ENCODE results near the gene PDPR. TPM values are rescaled to one million over a fixed set of nuclear protein-coding genes. Genes with fewer than 3 reads are reported as not detected.
"Not testable (repeated sequence)": the region's sequence is repeated elsewhere in the genome, so short reads cannot be mapped to it uniquely, and the experiment has no call there.

PDPR gene
- total and polyA plus RNA-seq, 10 of the 15 experiments (the other 5 are each of a cell fraction or from before 2014, with no cell fraction given), result 2.6 to 29.1 (median 6.8) TPM

DNA sequence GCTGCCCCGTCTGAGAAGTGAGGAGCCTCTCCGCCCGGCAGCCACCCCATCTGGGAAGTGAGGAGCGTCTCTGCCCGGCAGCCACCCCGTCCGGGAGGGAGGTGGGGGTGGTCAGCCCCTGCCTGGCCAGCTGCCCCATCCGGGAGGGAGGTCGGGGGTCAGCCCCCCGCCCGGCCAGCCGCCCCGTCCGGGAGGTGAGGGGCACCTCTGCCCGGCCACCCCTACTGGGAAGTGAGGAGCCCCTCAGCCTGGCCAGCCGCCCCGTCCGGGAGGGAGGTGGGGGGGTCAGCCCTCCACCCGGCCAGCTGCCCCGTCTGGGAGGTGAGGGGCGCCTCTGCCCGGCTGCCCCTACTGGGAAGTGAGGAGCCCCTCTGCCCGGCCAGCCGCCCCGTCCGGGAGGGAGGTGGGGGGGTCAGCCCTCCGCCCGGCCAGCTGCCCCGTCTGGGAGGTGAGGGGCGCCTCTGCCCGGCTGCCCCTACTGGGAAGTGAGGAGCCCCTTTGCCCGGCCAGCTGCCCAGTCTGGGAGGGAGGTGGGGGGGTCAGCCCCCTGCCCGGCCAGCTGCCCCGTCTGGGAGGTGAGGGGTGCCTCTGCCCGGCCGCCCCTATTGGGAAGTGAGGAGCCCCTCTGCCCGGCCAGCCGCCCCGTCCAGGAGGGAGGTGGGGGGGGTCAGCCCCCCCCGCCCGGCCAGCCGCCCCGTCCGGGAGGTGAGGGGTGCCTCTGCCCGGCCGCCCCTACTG, 90.7 kb downstream of the PDPR start:
- H3K9ac ChIP-seq (ENCODE audit: control insufficient read depth, insufficient read depth, low read length); H3K27ac ChIP-seq (ENCODE audit: control insufficient read depth, insufficient read depth); in situ Hi-C loops (cut with MboI); H3K4me1 ChIP-seq (ENCODE audit: control insufficient read depth, insufficient read depth, low read length); RAD21 ChIA-PET (ENCODE audit: unreplicated experiment); H2AFZ ChIP-seq (ENCODE audit: control insufficient read depth, low read depth, low read length); H3K4me3 ChIP-seq; H3K4me2 ChIP-seq (ENCODE audit: control insufficient read depth, insufficient read depth); H3K9me3 ChIP-seq (replicated peaks; ENCODE audit: control insufficient read depth, insufficient read depth, low read length); intact Hi-C loops (cut with micrococcal nuclease; ENCODE audit: unreplicated experiment); POLR2A ChIA-PET; ATAC-seq; H3K79me2 ChIP-seq (ENCODE audit: control insufficient read depth, insufficient read depth, low read length); CTCF ChIA-PET; H3K27me3 ChIP-seq (replicated peaks in 1 of 2; ENCODE audit: control insufficient read depth in 2 of 2, insufficient read depth in 2 of 2, low read length in 1 of 2); SMC1A ChIA-PET (ENCODE audit: uncharacterized antibody, unreplicated experiment); DNase-seq (ENCODE audit: low read depth, low spot score); H3K36me3 ChIP-seq (ENCODE audit: control insufficient read depth in 2 of 2, insufficient read depth in 2 of 2, low read length in 1 of 2); BruUV-seq (replicated peaks); FAIRE-seq; H4K20me1 ChIP-seq (ENCODE audit: control insufficient read depth, insufficient read depth): not testable (repeated sequence)
- WGBS (ENCODE audit: insufficient coverage, insufficient replicate concordance, low lambda C conversion rate, missing lambda C conversion rate), result 95% methylated on average over 14 of the region's 46 CpGs

DNA sequence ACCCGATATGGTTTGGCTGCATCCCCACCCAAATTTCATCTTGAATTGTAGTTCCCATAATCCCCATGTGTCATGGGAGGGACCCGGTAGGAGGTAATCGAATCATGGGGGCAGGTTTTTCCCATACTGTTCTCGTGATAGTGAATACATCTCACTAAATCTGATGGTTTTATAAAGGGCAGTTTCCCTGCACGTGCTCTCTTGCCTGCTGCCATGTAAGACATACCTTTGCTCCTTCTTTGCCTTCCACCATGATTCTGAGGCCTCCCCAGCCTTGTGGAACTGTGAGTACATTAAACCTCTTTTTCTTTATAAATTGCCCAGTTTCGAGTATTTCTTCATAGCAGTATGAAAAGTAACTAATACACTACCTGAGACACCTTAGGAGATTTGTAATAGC, 92.2 kb downstream of the PDPR start:
- SMC1A ChIA-PET (ENCODE audit: uncharacterized antibody, unreplicated experiment); CTCF ChIA-PET; H4K20me1 ChIP-seq (ENCODE audit: control insufficient read depth, insufficient read depth); in situ Hi-C loops (cut with MboI); BruUV-seq (replicated peaks); POLR2A ChIA-PET; DNase-seq (ENCODE audit: low read depth, low spot score); H2AFZ ChIP-seq (ENCODE audit: control insufficient read depth, low read depth, low read length); intact Hi-C loops (cut with micrococcal nuclease; ENCODE audit: unreplicated experiment); FAIRE-seq; H3K4me3 ChIP-seq; RAD21 ChIA-PET (ENCODE audit: unreplicated experiment); H3K4me1 ChIP-seq (ENCODE audit: control insufficient read depth, insufficient read depth, low read length); H3K9me3 ChIP-seq (replicated peaks; ENCODE audit: control insufficient read depth, insufficient read depth, low read length); ATAC-seq; H3K27me3 ChIP-seq (replicated peaks in 1 of 2; ENCODE audit: control insufficient read depth in 2 of 2, insufficient read depth in 2 of 2, low read length in 1 of 2); H3K27ac ChIP-seq (ENCODE audit: control insufficient read depth, insufficient read depth); H3K36me3 ChIP-seq (ENCODE audit: control insufficient read depth in 2 of 2, insufficient read depth in 2 of 2, low read length in 1 of 2); H3K79me2 ChIP-seq (ENCODE audit: control insufficient read depth, insufficient read depth, low read length); H3K4me2 ChIP-seq (ENCODE audit: control insufficient read depth, insufficient read depth); H3K9ac ChIP-seq (ENCODE audit: control insufficient read depth, insufficient read depth, low read length): not testable (repeated sequence)
- WGBS (ENCODE audit: insufficient coverage, insufficient replicate concordance, low lambda C conversion rate, missing lambda C conversion rate), result 97% methylated on average over 6 of the region's 6 CpGs

Small RNAs within 50 kb of the gene (small RNA-seq; reads per million reads assigned to genes)
- gene AC009060.2, result not detected

Other genes with a start within 250 kb of the PDPR start
- 0.05 and 0.11 TPM in 2 replicates for gene CLEC18A, start 163.0 kb upstream of the PDPR start, total RNA-seq (2014; rRNA removed)
- 0.09 and 0.18 TPM in 2 replicates for gene CLEC18A, start 163.0 kb upstream of the PDPR start, total RNA-seq (2014; rRNA removed; fragmentation: Illumina TruSeq; extraction: Trizol)
- gene CLEC18A, start 163.0 kb upstream of the PDPR start, total RNA-seq (2021), result 0.21 and 0.26 TPM in 2 replicates
- gene CLEC18A, start 163.0 kb upstream of the PDPR start, polyA plus RNA-seq (2011; rRNA removed), result 0.03 TPM in 1 of 2 replicates, not detected in the other
- gene CLEC18A, start 163.0 kb upstream of the PDPR start, polyA plus RNA-seq (2014; fragmentation: Illumina TruSeq; extraction: Trizol), result 0.03 TPM in 1 of 2 replicates, not detected in the other
- gene CLEC18A, start 163.0 kb upstream of the PDPR start, polyA plus RNA-seq (2014; fragmentation: Nextera tagmentation; extraction: Ambion mirVana), result not detected
- gene CLEC18A, start 163.0 kb upstream of the PDPR start, polyA plus RNA-seq (2014; rRNA removed), result 0.19 TPM in 1 of 2 replicates, not detected in the other
- gene CLEC18A, start 163.0 kb upstream of the PDPR start, polyA plus RNA-seq (2016; fragmentation: Nextera tagmentation; extraction: Ambion mirVana), result under 1 TPM in 1 of 2 experiments, not detected in 1; 0.09 TPM
- gene CLEC18C, start 59.5 kb downstream of the PDPR start, total RNA-seq (2014; rRNA removed), result 0.11 TPM in 2 replicates
- not detected in 2 replicates for gene CLEC18C, start 59.5 kb downstream of the PDPR start, total RNA-seq (2014; rRNA removed; fragmentation: Illumina TruSeq; extraction: Trizol)
- not detected in 2 replicates for gene CLEC18C, start 59.5 kb downstream of the PDPR start, total RNA-seq (2021)
- gene CLEC18C, start 59.5 kb downstream of the PDPR start, polyA plus RNA-seq (2011; rRNA removed), result 0.10 TPM in 1 of 2 replicates, not detected in the other
- gene CLEC18C, start 59.5 kb downstream of the PDPR start, polyA plus RNA-seq (2014; fragmentation: Illumina TruSeq; extraction: Trizol), result not detected in 2 replicates
- gene CLEC18C, start 59.5 kb downstream of the PDPR start, polyA plus RNA-seq (2014; fragmentation: Nextera tagmentation; extraction: Ambion mirVana), result not detected
- gene CLEC18C, start 59.5 kb downstream of the PDPR start, polyA plus RNA-seq (2014; rRNA removed), result 0.05 and 0.06 TPM in 2 replicates
- gene CLEC18C, start 59.5 kb downstream of the PDPR start, polyA plus RNA-seq (2016; fragmentation: Nextera tagmentation; extraction: Ambion mirVana), result not detected
- gene EXOSC6, start 137.6 kb downstream of the PDPR start, total RNA-seq (2014; rRNA removed), result 27.5 and 28.3 TPM in 2 replicates
- gene EXOSC6, start 137.6 kb downstream of the PDPR start, total RNA-seq (2014; rRNA removed; fragmentation: Illumina TruSeq; extraction: Trizol), result 14.7 and 15.4 TPM in 2 replicates
- 23.6 and 24.8 TPM in 2 replicates for gene EXOSC6, start 137.6 kb downstream of the PDPR start, total RNA-seq (2021)
- gene EXOSC6, start 137.6 kb downstream of the PDPR start, polyA plus RNA-seq (2011; rRNA removed), result 9.6 and 11.1 TPM in 2 replicates
- gene EXOSC6, start 137.6 kb downstream of the PDPR start, polyA plus RNA-seq (2014; fragmentation: Illumina TruSeq; extraction: Trizol), result 10.6 and 11.8 TPM in 2 replicates
- 1 to 10 TPM; 8.2 to 9.0 TPM for gene EXOSC6, start 137.6 kb downstream of the PDPR start, polyA plus RNA-seq (2014; fragmentation: Nextera tagmentation; extraction: Ambion mirVana)
- gene EXOSC6, start 137.6 kb downstream of the PDPR start, polyA plus RNA-seq (2014; rRNA removed), result 17.3 and 19.1 TPM in 2 replicates
- gene EXOSC6, start 137.6 kb downstream of the PDPR start, polyA plus RNA-seq (2016; fragmentation: Nextera tagmentation; extraction: Ambion mirVana), result 10 to 100 TPM; 13.5 to 17.6 TPM
- 96.0 and 96.5 TPM in 2 replicates for gene AARS1, start 175.2 kb downstream of the PDPR start, total RNA-seq (2014; rRNA removed)
- gene AARS1, start 175.2 kb downstream of the PDPR start, total RNA-seq (2014; rRNA removed; fragmentation: Illumina TruSeq; extraction: Trizol), result 62.7 and 64.0 TPM in 2 replicates
- gene AARS1, start 175.2 kb downstream of the PDPR start, total RNA-seq (2021), result 101 and 107 TPM in 2 replicates
- 79.0 and 97.9 TPM in 2 replicates for gene AARS1, start 175.2 kb downstream of the PDPR start, polyA plus RNA-seq (2011; rRNA removed)
- gene AARS1, start 175.2 kb downstream of the PDPR start, polyA plus RNA-seq (2014; fragmentation: Illumina TruSeq; extraction: Trizol), result 86.4 and 98.5 TPM in 2 replicates
- gene AARS1, start 175.2 kb downstream of the PDPR start, polyA plus RNA-seq (2014; fragmentation: Nextera tagmentation; extraction: Ambion mirVana), result 10 to 100 TPM; 21.5 to 47.7 TPM
- 78.8 and 82.9 TPM in 2 replicates for gene AARS1, start 175.2 kb downstream of the PDPR start, polyA plus RNA-seq (2014; rRNA removed)
- 100 to 1,000 TPM; 139 to 143 TPM for gene AARS1, start 175.2 kb downstream of the PDPR start, polyA plus RNA-seq (2016; fragmentation: Nextera tagmentation; extraction: Ambion mirVana)
- gene DDX19B, start 184.9 kb downstream of the PDPR start, total RNA-seq (2014; rRNA removed), result 42.0 and 44.6 TPM in 2 replicates
- gene DDX19B, start 184.9 kb downstream of the PDPR start, total RNA-seq (2014; rRNA removed; fragmentation: Illumina TruSeq; extraction: Trizol), result 34.2 and 37.7 TPM in 2 replicates
- 38.5 and 40.4 TPM in 2 replicates for gene DDX19B, start 184.9 kb downstream of the PDPR start, total RNA-seq (2021)
- 23.4 and 45.1 TPM in 2 replicates for gene DDX19B, start 184.9 kb downstream of the PDPR start, polyA plus RNA-seq (2011; rRNA removed)
- 69.1 and 81.8 TPM in 2 replicates for gene DDX19B, start 184.9 kb downstream of the PDPR start, polyA plus RNA-seq (2014; fragmentation: Illumina TruSeq; extraction: Trizol)
- 10 to 100 TPM; 14.1 to 17.6 TPM for gene DDX19B, start 184.9 kb downstream of the PDPR start, polyA plus RNA-seq (2014; fragmentation: Nextera tagmentation; extraction: Ambion mirVana)
- 33.2 and 38.7 TPM in 2 replicates for gene DDX19B, start 184.9 kb downstream of the PDPR start, polyA plus RNA-seq (2014; rRNA removed)
- gene DDX19B, start 184.9 kb downstream of the PDPR start, polyA plus RNA-seq (2016; fragmentation: Nextera tagmentation; extraction: Ambion mirVana), result 10 to 100 TPM; 54.8 to 55.2 TPM
- gene DDX19A, start 232.6 kb downstream of the PDPR start, total RNA-seq (2014; rRNA removed), result 41.9 and 42.0 TPM in 2 replicates
- gene DDX19A, start 232.6 kb downstream of the PDPR start, total RNA-seq (2014; rRNA removed; fragmentation: Illumina TruSeq; extraction: Trizol), result 38.6 and 42.5 TPM in 2 replicates
- 32.1 and 33.9 TPM in 2 replicates for gene DDX19A, start 232.6 kb downstream of the PDPR start, total RNA-seq (2021)
- gene DDX19A, start 232.6 kb downstream of the PDPR start, polyA plus RNA-seq (2011; rRNA removed), result 31.8 and 38.0 TPM in 2 replicates
- gene DDX19A, start 232.6 kb downstream of the PDPR start, polyA plus RNA-seq (2014; fragmentation: Illumina TruSeq; extraction: Trizol), result 40.3 and 50.6 TPM in 2 replicates
- gene DDX19A, start 232.6 kb downstream of the PDPR start, polyA plus RNA-seq (2014; fragmentation: Nextera tagmentation; extraction: Ambion mirVana), result 10 to 100 TPM; 19.5 to 20.7 TPM
- gene DDX19A, start 232.6 kb downstream of the PDPR start, polyA plus RNA-seq (2014; rRNA removed), result 44.1 and 46.3 TPM in 2 replicates
- 10 to 100 TPM; 51.9 to 56.9 TPM for gene DDX19A, start 232.6 kb downstream of the PDPR start, polyA plus RNA-seq (2016; fragmentation: Nextera tagmentation; extraction: Ambion mirVana)